Mucosa of stomach (tissue), 1 donor: ENCODE measurements around the gene ATP13A4.

Experiments
- H3K27me3 ChIP-seq: one replicate; pipeline ENCODE4 v1.7.0; 2013; ENCODE audit warnings: mild to moderate bottlenecking, low read length; ENCODE audit not compliant: control insufficient read depth, insufficient read depth
- H3K36me3 ChIP-seq: one replicate; pipeline ENCODE4 v1.7.0; 2013; ENCODE audit warnings: low read length; ENCODE audit not compliant: control insufficient read depth, insufficient read depth
- H3K4me1 ChIP-seq: one replicate; pipeline ENCODE4 v1.7.0; 2013; ENCODE audit warnings: mild to moderate bottlenecking, low read length; ENCODE audit not compliant: control insufficient read depth, insufficient read depth
- H3K4me3 ChIP-seq: one replicate; pipeline ENCODE4 v1.7.0; 2013; ENCODE audit warnings: low read length
- H3K9ac ChIP-seq: one replicate; pipeline ENCODE4 v1.7.0; 2013; ENCODE audit warnings: mild to moderate bottlenecking, low read length, moderate library complexity
- H3K9me3 ChIP-seq: one replicate; pipeline ENCODE4 v1.7.0; 2013; ENCODE audit warnings: mild to moderate bottlenecking, low read length, moderate library complexity; ENCODE audit not compliant: control insufficient read depth
- donor health status: Pancreatic carcinoma.

ATP13A4 gene

DNA sequence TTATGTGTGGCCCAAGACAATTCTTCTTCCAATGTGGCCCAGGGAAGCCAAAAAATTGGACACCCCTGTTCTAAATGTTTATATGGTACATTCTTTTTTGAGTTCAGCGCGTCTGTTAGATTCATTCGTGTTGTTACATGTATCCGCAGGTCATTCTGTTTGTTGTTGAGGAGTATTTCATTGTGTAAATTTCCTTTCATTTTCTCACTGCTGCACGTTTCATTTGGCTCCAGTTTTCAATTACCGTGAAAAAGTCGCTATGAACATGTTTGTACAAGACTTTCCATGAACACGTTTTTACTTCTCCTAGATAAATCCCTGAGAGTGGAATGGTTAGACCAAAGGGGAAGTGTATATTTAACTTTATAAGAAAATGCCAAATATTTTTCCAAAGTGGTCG is 30.8 kb upstream of the ATP13A4 start:
- H3K4me1 ChIP-seq, result no peaks in the 10 kb centered on the region
- no peaks in the 10 kb centered on the region for H3K36me3 ChIP-seq
- H3K27me3 ChIP-seq, result no peaks in the 10 kb centered on the region
- no peaks in the 10 kb centered on the region for H3K9me3 ChIP-seq
- H3K9ac ChIP-seq, result no peak overlapping the region
- no peak overlapping the region for H3K4me3 ChIP-seq

- no peaks in the 10 kb centered on the region for H3K27me3 ChIP-seq
- H3K9me3 ChIP-seq, result no peaks in the 10 kb centered on the region
- no peaks in the 10 kb centered on the region for H3K4me1 ChIP-seq
- H3K36me3 ChIP-seq, result no peaks in the 10 kb centered on the region
- H3K9ac ChIP-seq, result no peak overlapping the region
- no peak overlapping the region for H3K4me3 ChIP-seq
Observed at GRCh38 chr3:193574488-193575070, 19.9 kb upstream of the ATP13A4 start.

DNA sequence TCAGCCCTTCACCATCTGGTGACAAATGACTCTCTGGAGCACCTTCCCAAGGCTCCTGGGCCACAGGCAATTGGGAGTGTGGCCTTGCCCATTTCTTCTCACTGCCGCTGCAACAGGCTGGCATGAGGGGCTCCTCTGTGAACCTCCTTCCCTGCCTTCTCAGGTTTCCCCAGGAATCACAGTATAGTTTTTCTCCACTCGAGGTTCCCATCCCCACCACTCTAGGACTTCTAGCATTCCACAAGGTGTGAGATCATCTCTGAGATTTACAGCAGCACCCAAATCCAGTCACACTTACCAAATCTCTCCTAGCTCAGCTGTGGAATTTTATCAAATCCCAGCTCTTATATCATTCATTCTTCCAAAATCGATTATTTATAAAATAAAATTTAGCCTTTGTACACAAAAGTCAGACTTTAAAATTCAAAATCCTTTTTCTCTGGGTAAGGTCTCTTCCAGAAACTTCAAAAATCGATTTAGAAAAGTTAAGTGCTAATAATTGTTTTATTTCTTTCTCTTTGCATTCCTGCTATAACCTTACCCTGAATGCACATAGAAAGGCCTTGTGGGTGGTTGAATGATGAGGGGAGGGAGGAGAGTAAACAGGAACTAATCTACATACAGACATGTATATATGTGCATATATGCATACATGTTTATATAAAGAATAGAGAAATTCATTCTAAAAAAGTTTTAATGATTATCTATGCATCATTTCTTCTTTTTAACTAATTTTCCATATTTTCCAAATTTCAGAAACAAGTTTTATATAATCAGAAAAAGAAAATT is 18.9 kb upstream of the ATP13A4 start:
- H3K27me3 ChIP-seq, result no peaks in the 10 kb centered on the region

GRCh38 chr3:193572426-193572908 is 17.8 kb upstream of the ATP13A4 start:
- Histone ChIP-seq H3K27me3 (no peaks in the 10 kb centered on the region), H3K9me3 (no peaks in the 10 kb centered on the region), H3K36me3 (no peaks in the 10 kb centered on the region), H3K9ac (no peak overlapping the region), H3K4me1 (no peaks in the 10 kb centered on the region), H3K4me3 (no peak overlapping the region)

More for the DNA sequence above, 18.9 kb upstream of the ATP13A4 start:
- H3K36me3 ChIP-seq, result no peaks in the 10 kb centered on the region
- H3K9ac ChIP-seq, result no peak overlapping the region
- no peak overlapping the region for H3K4me3 ChIP-seq
- H3K4me1 ChIP-seq, result no peaks in the 10 kb centered on the region
- no peaks in the 10 kb centered on the region for H3K9me3 ChIP-seq

DNA sequence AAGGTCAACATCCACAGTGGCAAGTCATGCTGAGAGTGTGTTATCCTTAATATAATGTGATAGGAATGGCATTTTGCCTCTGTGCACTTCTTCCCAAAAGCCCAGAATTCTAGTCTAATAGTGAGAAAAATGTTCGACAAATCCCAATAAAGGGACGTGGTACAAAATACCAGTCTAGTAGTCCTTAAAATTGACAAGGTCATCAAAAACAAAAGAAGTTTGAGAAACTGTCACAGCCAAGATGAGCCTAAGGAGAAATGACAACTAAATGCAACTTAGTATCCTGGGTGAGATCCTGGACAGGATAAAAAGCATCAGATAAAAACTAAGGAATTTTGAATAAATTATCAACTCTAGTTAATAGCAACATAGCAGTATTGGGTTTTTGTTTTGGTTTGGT is 14.4 kb upstream of the ATP13A4 start:
- Histone ChIP-seq H3K4me1 (no peaks in the 10 kb centered on the region), H3K9ac (no peak overlapping the region), H3K27me3 (no peaks in the 10 kb centered on the region), H3K36me3 (no peaks in the 10 kb centered on the region), H3K9me3 (no peaks in the 10 kb centered on the region), H3K4me3 (no peak overlapping the region)

DNA sequence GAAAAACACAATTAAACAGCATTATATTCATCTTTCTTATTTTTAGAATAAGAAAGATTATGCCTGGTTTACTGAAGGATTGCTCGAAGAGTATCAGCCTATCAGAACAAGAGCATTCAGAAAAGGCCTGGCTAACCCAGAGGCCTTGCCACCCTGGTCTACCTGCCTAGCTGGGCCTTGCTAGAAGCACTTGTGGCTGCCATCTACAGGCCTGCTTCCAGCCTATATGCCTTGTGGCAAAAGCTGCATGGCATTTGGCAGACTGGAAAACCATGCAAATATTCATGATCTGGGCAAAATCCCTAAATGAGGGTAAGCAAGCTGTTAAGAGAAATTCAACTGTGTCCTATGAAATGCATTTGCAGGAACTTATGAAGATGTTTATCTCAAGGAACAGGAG is 9.3 kb upstream of the ATP13A4 start:
- H3K9ac ChIP-seq, result no peak overlapping the region
- no peaks in the 10 kb centered on the region for H3K36me3 ChIP-seq

DNA sequence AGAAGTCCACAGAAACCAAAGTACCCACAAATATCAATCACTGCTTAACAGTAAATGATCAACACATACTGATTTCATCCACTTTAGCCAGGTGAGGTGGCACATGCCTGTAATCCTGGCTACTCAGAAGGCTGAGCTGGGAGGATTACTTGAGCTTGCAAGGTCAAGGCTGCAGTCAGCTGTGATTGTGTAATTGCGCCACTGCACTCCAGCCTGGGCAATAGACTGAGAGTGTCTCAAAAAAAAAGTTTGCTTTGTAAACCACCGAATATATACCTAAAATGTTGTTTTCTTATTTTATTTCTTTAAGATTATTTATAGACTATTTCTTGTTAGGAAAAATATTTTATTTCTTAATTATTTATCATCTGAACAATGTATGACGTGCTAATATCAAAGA is 8.7 kb upstream of the ATP13A4 start:
- Histone ChIP-seq H3K4me1 (peaks cover 5% of the 10 kb centered on the region), H3K36me3 (no peaks in the 10 kb centered on the region), H3K4me3 (no peak overlapping the region), H3K27me3 (no peaks in the 10 kb centered on the region), H3K9me3 (no peaks in the 10 kb centered on the region), H3K9ac (no peak overlapping the region)

More for the DNA sequence above, 9.3 kb upstream of the ATP13A4 start:
- H3K4me1 ChIP-seq, result peaks cover 5% of the 10 kb centered on the region
- no peaks in the 10 kb centered on the region for H3K27me3 ChIP-seq
- H3K4me3 ChIP-seq, result no peak overlapping the region
- H3K9me3 ChIP-seq, result no peaks in the 10 kb centered on the region

GRCh38 chr3:193560870-193561269 is 6.2 kb upstream of the ATP13A4 start:
- Histone ChIP-seq H3K9ac (no peak overlapping the region), H3K4me3 (no peak overlapping the region), H3K4me1 (peaks cover 22% of the 10 kb centered on the region), H3K27me3 (no peaks in the 10 kb centered on the region), H3K9me3 (no peaks in the 10 kb centered on the region), H3K36me3 (no peaks in the 10 kb centered on the region)

DNA sequence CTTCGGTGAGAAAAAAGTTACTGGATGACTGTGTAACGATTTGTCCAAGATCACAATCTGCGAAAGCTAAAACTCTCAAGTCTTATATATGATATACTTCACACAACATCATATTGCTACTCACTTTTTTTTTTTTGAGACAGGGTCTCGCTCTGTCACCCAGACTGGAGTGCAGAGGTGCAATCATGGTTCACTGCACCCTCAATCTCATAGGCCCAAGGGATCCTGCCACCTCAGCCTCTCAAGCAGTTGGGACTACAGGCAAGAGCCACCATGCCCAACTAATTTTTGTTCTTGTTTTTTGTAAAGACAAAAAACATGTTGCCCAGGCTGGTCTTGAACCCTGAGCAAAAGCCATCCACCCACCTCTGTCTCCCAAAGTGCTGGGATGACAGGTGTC is 5.4 kb upstream of the ATP13A4 start:
- H3K9me3 ChIP-seq, result no peaks in the 10 kb centered on the region
- no peaks in the 10 kb centered on the region for H3K36me3 ChIP-seq
- no peak overlapping the region for H3K9ac ChIP-seq
- H3K27me3 ChIP-seq, result no peaks in the 10 kb centered on the region
- H3K4me3 ChIP-seq, result no peak overlapping the region
- H3K4me1 ChIP-seq, result peaks cover 24% of the 10 kb centered on the region

DNA sequence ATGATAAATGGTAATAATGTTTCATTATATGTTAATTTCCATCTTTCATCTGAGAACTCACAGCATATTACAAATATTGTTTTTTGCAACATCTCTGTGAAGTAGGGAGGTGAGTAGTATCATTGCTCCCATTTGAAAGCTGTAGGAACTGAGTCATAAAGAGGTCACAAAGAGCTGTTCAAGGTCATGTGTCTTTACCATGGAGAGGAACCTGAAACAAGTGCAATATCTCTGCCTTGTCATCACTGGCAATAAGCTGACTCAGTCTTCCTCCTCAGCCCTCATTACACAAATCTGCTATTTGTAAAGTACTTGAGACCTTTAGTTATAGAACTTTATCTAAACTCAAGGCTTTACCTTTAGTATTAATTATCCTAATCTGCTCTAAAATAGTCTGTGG is 4.4 kb upstream of the ATP13A4 start:
- Histone ChIP-seq H3K27me3 (no peaks in the 10 kb centered on the region), H3K36me3 (no peaks in the 10 kb centered on the region), H3K9me3 (no peaks in the 10 kb centered on the region), H3K9ac (no peak overlapping the region), H3K4me1 (peaks cover 24% of the 10 kb centered on the region), H3K4me3 (no peak overlapping the region)

DNA sequence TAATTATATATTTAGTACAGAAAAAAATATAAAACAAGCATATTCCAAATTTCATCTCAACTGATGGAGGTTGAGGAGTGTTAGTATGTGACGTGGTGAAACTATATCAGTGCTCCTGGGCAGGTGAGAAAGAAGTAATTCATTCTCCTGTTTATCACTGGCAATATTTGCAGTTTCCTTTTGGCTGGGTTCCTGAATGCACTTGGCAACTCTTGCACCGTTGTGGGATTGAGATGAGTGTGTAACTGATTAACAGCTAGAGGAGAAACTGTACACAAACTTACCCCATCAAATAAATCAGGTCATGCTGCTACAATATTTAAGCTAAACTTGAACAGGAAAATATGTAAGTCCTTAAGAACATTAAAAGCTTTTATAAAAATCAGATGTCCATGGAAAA is 2.1 kb upstream of the ATP13A4 start:
- Histone ChIP-seq H3K4me3 (no peak overlapping the region), H3K36me3 (no peaks in the 10 kb centered on the region)

DNA sequence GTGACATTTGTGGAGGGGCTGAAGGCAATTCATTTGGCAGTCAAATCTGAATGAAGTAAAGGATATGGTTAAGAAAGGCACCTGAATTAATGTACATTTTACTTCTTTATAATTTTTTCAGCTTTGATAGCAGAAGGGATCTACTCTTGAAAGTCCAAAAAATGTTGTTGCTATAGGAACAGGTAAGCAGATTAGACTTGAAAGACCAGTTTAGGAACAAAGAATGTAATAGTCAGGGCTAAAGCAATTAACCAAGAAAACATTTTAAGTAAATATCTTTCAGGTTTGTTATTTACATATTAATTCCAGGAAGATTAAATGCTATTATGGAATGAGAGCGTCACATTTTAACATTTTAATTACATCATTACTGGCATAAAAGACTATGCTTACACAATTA is 1.1 kb downstream of the ATP13A4 start:
- Histone ChIP-seq H3K4me3 (peak overlapping the region; percentile 34), H3K9ac (peak overlapping the region; percentile 67), H3K27me3 (no peaks in the 10 kb centered on the region), H3K36me3 (no peaks in the 10 kb centered on the region), H3K9me3 (no peaks in the 10 kb centered on the region), H3K4me1 (peaks cover 34% of the 10 kb centered on the region)

More for the DNA sequence above, 2.1 kb upstream of the ATP13A4 start:
- Histone ChIP-seq H3K27me3 (no peaks in the 10 kb centered on the region), H3K9me3 (no peaks in the 10 kb centered on the region), H3K4me1 (peaks cover 24% of the 10 kb centered on the region), H3K9ac (no peak overlapping the region)
